ENCODE data around the gene HK1. TPM values are rescaled to one million over a fixed set of nuclear protein-coding genes. Genes with fewer than 3 reads are reported as not detected.

HK1 gene
- 72.2 and 83.2 TPM in 2 replicates for total RNA-seq (2014; rRNA removed; shearing (Covaris generic); ENCODE audit: low replicate concordance)

DNA sequence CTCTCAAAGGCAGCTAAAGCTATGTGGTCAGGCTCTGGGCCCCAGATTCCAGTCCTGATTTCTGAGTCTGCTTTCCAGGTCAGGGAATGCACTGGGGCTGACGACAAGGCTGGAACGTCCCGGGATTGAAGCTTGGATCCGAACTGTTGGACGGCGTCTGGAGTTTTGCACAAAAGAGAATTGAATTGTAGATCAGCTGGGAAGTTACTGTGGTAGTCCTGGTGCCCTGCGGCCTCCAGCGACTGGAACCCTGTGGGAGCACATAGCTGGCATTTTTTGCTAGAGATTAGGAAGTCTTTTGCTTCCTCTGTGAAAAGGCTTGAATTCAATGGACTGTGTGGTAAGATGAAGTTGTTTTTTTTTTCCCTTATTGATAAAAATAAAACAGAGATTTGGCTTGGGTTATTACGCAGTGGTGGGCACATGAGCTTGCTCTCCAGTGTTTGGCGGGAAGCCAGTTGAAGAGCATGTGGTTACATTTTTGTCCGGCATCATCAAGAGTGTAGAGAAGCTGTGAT, at the start of gene HK1:
TSS of gene HK1 (plus strand) at position 51 of the 518 bp plus-strand sequence.
- H3K27me3 ChIP-seq = no peaks in the 10 kb centered on the region
- H3K4me3 ChIP-seq = no peak within 1 kb of the TSS
- H3K9me3 ChIP-seq = peaks cover 3% of the 10 kb centered on the region; the same call in 1 of the 2 replicates
- no peak for DNase-seq
- H3K36me3 ChIP-seq = no peaks in the 10 kb centered on the region

DNA sequence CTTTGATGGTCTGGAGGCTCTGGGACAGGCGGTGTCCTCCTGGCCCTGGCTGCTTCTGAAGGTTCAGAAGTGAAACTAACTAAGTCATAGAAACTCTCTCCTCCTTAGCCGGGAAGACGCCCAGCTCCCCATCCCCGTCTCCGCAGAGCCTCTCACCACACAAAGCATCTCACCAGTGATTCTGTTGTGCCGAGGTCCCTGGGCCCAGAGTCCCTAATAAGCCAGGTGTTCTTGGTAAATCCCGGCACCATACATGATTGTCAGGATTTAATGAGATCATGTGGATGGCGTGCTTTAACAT, 48.7 kb upstream of the HK1 start:
- DNase-seq = no peak

DNA sequence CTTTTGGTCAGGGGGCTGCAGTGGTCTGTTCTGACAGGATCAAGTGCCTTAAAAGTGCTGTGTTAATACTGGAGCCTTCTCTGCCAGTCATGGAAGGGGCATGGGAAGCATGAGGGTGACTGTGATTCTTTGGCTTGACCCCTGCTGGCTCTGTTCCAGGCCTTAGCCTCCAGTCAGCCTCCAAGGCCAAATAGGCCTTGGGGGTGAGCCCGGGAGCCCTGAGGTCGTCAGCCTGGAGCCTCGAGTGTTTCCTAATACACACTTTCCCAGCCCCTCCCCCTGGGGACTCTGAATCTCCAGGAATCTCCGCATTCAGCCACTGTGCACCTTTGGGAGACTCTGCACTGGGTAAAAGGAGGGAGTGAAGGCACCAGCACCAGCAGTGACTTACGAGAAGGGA, 48.2 kb upstream of the HK1 start:
- Histone ChIP-seq H3K4me3 (no peak overlapping the region), H3K36me3 (no peaks in the 10 kb centered on the region), H3K9me3 (no peaks in the 10 kb centered on the region), H3K27me3 (no peaks in the 10 kb centered on the region)
- no peak for DNase-seq

More for the DNA sequence above, 48.7 kb upstream of the HK1 start:
- Histone ChIP-seq H3K36me3 (no peaks in the 10 kb centered on the region), H3K27me3 (no peaks in the 10 kb centered on the region), H3K4me3 (no peak overlapping the region), H3K9me3 (no peaks in the 10 kb centered on the region)

DNA sequence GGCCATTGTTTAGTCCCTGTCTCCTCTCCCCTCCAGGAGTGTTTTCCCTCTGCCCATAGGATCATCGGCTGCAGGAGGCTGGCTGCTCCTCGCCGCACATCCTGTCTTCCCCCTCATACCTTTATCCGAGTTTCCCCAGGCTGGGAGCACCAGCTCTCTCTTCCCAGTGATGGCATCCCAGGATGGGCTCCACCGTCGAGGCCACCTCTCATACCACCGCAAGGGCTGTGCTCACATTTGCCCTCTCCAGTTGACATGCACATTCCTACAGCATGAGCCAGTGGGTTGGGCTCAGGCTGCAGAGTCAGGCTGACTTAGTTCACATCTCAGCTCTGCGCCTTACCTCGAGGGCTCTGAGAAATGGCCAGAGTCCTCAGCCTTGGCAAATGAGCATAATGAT, 46.0 kb upstream of the HK1 start:
- no peaks in the 10 kb centered on the region for H3K9me3 ChIP-seq
- no peaks in the 10 kb centered on the region for H3K27me3 ChIP-seq
- no peaks in the 10 kb centered on the region for H3K36me3 ChIP-seq
- DNase-seq = peak; percentile 63
- no peak overlapping the region for H3K4me3 ChIP-seq

DNA sequence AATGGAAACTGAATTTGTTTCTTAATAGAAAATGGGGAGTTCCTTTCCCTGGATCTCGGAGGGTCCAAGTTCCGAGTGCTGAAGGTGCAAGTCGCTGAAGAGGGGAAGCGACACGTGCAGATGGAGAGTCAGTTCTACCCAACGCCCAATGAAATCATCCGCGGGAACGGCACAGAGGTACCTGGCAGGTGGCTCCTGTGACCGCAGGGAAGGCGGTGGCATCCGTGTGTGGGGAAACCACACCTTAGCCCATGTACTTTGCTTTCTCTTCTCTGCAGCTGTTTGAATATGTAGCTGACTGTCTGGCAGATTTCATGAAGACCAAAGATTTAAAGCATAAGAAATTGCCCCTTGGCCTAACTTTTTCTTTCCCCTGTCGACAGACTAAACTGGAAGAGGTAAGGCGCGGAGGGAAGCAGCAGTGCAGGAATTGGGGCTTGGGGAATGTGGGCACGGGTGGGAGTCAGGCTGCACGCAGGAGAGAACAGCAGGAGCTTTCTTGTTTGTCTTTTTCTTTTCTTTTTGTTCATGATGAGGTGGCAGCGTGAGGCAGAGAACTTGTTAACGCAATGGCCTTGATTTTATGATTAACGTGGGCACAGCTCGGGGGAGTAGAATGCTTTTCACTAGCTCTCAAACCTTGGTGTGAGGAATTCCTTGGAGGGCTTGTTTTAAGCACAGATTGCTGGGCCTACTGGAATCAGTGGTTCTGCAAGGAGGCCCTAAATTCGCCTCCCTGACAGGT, 45.4 kb upstream of the HK1 start:
- no peak overlapping the region for H3K4me3 ChIP-seq
- H3K9me3 ChIP-seq = no peaks in the 10 kb centered on the region
- DNase-seq = no peak
- H3K27me3 ChIP-seq = no peaks in the 10 kb centered on the region
- H3K36me3 ChIP-seq = no peaks in the 10 kb centered on the region

DNA sequence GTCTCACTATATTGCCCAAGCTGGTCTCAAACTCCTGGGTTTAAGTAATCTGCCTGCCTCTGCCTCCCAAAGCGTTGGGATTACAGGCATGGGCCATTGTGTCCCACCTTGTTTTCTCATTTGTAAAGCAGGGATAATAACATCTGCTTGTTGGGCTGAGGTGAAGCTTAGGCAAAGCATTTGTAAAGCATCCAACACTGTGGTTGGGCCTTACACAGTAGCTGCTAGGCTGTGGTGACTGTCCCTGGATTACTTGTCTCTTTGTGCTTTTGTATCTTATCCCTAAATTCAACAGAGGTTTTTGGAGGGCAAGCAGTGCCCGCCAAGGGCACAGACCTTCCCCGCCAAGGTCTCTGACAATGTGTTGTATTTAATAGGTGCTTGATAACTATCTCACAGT, 43.8 kb upstream of the HK1 start:
- Histone ChIP-seq H3K4me3 (no peak overlapping the region), H3K9me3 (no peaks in the 10 kb centered on the region), H3K36me3 (no peaks in the 10 kb centered on the region), H3K27me3 (no peaks in the 10 kb centered on the region)
- no peak for DNase-seq

DNA sequence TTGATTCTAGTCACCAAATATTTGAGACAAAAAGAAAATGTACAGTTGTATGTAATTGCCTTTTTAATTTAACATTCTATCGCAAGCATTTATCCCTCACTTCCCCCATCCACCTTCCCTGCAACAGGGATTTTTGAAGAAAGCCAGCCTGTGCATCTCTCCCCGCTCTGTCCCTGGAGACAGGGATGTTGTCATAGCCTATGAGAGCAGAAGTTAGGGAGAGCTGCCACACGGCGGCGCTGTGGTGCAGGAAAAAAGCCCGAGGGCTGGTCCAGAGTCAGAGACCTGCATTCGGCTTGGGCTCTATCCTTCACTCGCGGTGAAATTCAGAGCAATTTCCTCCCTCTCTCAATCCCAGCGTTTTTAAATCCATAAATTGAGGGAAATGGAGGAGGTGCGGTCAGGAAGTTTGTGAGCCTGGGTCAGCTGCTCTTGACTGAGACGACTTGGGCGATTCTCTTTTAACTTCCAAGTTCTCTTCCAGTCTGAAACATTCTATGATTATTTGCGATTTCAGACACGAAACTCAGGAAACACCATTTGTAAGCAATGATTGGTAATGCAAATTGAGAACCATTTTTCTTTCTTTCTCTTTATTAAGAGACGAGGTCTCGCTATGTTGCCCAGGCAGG, 40.7 kb upstream of the HK1 start:
- Histone ChIP-seq H3K4me3 (no peak overlapping the region), H3K36me3 (no peaks in the 10 kb centered on the region), H3K27me3 (no peaks in the 10 kb centered on the region), H3K9me3 (no peaks in the 10 kb centered on the region)
- DNase-seq = peak; percentile 67

DNA sequence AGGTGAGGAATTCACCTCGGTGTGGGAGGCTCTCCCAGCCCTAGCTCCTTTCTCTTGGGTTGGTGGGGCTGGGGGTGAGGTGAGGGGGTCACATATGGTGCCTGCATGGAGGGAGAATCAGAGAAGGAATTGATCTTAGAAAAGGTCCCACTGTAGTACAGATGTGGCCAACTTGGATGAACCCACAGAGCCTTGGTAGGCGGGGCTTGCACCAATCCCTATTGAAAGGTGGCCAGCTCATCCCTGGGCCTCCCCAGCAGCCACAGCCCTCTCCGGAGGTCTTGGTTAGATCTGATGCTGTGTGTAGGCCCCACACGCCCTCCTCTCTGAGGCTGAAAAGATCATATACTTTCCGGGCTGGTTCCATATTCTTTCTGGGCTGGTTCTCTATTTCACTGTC, 39.2 kb upstream of the HK1 start:
- DNase-seq = no peak
- Histone ChIP-seq H3K9me3 (no peaks in the 10 kb centered on the region), H3K4me3 (no peak overlapping the region), H3K27me3 (no peaks in the 10 kb centered on the region), H3K36me3 (no peaks in the 10 kb centered on the region)

DNA sequence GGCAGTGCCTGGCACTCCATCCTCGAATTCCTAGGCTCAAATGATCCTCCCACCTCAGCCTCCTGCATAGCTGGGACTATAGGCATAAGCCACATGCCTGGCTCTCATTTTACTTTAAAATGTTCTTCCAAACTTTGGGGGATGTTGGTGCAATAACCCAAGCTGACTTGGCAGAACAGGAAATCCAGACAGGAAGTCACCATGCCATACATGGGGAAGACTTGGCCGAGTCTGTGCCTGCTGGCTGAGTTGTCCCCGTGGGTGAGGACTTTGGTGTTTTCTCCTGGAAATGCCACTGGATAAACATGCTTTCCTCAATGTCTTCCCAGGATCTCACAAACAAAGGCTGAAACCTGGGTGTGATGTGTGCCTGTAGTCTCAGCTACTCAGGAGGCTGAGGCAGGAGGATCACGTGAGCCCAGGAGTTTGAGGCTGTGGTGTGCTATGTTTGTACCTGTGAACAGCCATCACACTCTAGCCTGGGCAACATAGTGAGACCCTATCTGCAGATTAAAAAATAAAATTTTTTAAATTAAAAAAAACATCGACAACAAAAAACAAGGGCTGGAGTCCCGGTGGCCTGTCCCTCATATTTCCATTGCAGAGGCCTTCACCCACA, 38.4 kb upstream of the HK1 start:
- no peaks in the 10 kb centered on the region for H3K27me3 ChIP-seq
- H3K4me3 ChIP-seq = no peak overlapping the region
- peak; percentile 74 for DNase-seq
- H3K36me3 ChIP-seq = no peaks in the 10 kb centered on the region
- H3K9me3 ChIP-seq = no peaks in the 10 kb centered on the region

DNA sequence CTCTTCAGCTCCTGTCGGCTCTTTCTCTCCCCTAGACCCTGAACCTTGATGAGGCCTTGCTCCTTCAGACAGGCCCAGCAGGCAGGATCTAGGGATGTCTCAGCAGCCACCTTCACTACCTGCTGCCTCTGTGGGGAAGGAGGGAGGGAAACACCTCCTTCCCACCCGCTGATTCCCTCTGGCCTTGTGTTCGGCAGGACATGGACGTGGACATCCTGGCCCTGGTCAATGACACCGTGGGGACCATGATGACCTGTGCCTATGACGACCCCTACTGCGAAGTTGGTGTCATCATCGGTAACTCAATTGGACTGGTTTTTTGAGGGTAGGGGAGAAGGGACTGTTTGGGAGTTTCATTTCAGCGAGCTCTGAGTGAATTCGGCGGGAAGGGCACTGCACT, 37.8 kb upstream of the HK1 start:
- H3K36me3 ChIP-seq = no peaks in the 10 kb centered on the region
- no peak for DNase-seq
- H3K27me3 ChIP-seq = no peaks in the 10 kb centered on the region

DNA sequence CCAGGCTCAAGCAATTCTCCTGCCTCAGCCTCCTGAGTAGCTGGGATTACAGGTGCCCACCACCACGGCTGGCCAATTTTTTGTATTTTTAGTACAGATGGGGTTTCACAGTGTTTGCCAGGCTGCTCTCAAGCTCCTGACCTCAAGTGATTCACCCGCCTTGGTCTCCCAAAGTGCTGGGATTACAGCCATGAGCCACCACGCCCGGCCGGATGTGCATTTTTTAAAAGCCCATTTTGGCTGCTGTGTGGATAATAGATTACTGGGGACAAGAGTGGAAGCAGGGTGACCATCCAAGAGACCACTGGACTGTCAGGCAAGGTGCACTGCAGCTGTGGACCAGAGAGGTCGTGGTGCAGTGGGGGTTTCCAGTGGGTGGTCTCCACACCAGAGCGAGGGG, 36.7 kb upstream of the HK1 start:
- no peak overlapping the region for H3K4me3 ChIP-seq
- no peaks in the 10 kb centered on the region for H3K9me3 ChIP-seq
- H3K27me3 ChIP-seq = no peaks in the 10 kb centered on the region
- DNase-seq = peak; percentile 85
- no peaks in the 10 kb centered on the region for H3K36me3 ChIP-seq

More for the DNA sequence above, 37.8 kb upstream of the HK1 start:
- Histone ChIP-seq H3K9me3 (no peaks in the 10 kb centered on the region), H3K4me3 (no peak overlapping the region)

DNA sequence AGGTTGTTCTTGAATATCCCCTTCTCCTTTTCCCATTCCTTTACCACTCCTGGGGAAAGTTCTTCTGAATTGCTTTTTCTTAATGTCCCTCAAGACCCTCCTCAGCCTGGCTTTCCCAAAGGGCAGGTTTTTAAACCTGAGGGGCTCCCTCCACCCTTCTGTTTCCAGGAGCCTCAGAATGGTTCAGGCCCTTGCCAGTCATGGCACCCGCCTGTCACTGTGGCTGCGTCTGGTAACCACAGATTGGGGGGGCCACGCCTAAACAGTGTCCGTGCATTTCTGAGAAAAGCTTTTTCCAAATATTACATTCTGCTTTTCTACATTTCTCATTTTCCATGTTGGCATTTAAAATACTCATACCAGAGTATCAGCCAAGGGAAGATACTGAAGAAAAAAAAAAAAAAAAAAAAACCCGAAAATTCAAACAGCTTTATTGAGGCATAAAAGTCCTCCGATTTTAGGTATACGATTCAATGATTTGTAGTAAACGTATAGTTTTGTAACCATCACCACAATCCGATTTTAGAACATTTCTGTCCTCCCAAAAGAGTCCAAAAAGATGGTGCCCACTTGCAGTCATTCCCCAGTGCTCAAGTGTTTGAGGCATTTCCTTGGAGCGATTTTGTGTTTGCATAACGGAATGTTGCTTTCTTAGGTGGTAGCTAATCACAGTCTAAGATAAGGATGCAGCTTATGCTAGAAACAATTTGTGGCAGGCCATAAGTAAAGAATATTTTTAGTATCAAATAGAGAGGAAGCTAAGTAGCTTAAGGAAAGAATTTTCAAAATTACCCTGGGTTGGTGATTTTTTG, 36.0 kb upstream of the HK1 start:
- no peak for DNase-seq
- Histone ChIP-seq H3K27me3 (no peaks in the 10 kb centered on the region), H3K4me3 (no peak overlapping the region), H3K36me3 (no peaks in the 10 kb centered on the region), H3K9me3 (no peaks in the 10 kb centered on the region)

DNA sequence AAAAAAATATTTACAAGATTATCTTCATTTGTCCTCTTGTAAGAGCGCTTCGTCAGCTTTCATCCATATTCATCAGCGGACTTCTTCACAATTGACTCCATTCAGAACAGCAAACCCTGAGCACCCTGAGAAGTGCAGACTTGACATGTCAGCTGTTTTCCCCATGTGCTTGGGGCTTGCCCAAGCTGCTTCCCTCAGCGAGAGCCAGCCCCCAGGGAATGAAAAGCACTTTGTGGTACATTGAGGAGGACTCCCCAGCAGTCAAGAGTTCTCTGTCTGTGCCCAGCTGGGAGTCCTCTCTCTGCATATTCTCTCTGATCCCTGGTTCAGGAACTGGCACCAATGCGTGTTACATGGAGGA, 35.5 kb upstream of the HK1 start:
- no peaks in the 10 kb centered on the region for H3K27me3 ChIP-seq
- H3K4me3 ChIP-seq = no peak overlapping the region
- no peaks in the 10 kb centered on the region for H3K36me3 ChIP-seq
- H3K9me3 ChIP-seq = no peaks in the 10 kb centered on the region
- no peak for DNase-seq

DNA sequence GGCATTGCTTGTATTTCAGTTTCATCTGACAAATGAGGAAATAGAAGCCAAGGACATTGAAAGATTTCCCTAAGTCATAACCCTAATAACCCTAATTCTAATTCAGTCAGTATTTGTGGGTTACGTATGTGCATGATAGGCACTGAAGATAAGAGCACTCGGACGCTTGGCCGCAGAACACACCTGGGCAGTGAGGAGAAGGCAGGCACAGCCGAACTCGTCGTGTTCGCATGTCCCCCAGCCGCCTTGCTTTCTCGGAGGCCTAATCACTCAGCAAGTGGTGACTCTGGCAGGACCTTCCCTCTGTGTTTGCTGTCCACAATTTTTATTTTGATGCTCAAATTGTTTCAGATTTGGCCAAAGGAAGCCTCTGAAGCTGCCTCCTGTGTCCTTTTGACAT, 34.5 kb upstream of the HK1 start:
- no peaks in the 10 kb centered on the region for H3K9me3 ChIP-seq
- no peak for DNase-seq

DNA sequence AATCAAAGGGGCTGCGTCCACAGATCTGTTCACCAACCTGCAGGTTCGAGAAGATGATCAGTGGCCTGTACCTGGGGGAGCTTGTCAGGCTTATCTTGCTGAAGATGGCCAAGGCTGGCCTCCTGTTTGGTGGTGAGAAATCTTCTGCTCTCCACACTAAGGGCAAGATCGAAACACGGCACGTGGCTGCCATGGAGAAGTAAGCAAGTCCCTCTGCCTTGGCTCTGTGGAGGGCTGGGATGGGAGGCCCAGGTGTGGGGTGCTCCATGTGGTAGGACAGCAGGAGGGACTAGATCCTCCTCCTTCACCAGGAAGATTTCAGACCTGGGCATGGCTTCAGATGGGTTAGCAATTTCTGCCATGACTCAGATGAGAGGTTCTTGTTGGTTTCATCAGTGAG, 32.3 kb upstream of the HK1 start:
- Histone ChIP-seq H3K27me3 (no peaks in the 10 kb centered on the region), H3K36me3 (no peaks in the 10 kb centered on the region), H3K4me3 (no peak overlapping the region), H3K9me3 (no peaks in the 10 kb centered on the region)
- DNase-seq = no peak

More for the DNA sequence above, 34.5 kb upstream of the HK1 start:
- Histone ChIP-seq H3K36me3 (no peaks in the 10 kb centered on the region), H3K4me3 (no peak overlapping the region), H3K27me3 (no peaks in the 10 kb centered on the region)

DNA sequence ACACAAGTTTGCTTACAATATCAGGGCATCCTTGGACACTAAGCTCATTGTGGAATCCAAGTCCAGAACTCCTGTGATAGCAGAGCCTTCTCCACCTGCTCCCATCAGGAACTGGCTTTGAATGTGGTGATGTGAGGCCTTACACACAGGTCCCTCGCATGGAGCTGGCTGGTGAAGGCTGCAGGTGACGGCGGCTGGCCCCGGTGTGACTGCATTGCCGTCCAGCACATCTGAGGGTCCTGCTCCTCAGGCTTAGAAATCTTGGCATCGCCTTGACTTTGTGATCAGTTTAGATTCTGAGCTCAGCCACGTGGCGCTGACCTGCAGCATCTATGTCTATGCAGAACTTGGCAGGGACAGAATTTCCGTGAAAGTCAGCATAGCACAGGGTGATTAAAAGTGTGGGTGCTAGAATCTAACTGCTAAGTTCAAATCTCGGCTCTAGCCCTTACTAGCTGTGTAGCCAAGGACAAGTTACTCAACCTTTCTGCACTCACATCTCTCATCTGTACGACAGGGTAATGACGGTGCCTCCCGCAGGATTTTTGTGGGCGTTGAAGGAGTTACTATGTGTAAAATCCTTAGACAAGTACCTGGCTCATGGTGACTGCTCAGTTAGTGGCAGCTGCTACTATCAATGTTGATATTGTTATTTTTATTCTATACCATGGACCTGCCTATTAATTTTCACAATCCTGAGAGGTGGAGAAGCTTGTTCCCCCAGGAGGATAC, 31.5 kb upstream of the HK1 start:
- no peaks in the 10 kb centered on the region for H3K9me3 ChIP-seq
- H3K4me3 ChIP-seq = no peak overlapping the region
- DNase-seq = no peak
- H3K27me3 ChIP-seq = no peaks in the 10 kb centered on the region
- no peaks in the 10 kb centered on the region for H3K36me3 ChIP-seq
